Measurements from ENCODE around the gene SUMO2. TPM values are rescaled to one million over a fixed set of nuclear protein-coding genes. Genes with fewer than 3 reads are reported as not detected.
A peak's percentile ranks its signal among the peaks of the same experiment; 100 is the strongest.

SUMO2 gene
- total and polyA plus RNA-seq, 9 of the 15 experiments (the other 6 are each of a cell fraction or from before 2014, with no cell fraction given): 157 to 733 (median 419) TPM

GRCh38 chr17:75205037-75205792 lies 22.5 kb upstream of the SUMO2 start, which contains the start of gene NUP85 (continued):
- no peak for TF ChIP-seq ZNF318 (IDR thresholded peaks at IDR 0.05; ENCODE audit: borderline replicate concordance in 1 of 2, low read depth in 1 of 2)
- TF ChIP-seq ETS2 (tag; IDR thresholded peaks at IDR 0.05; ENCODE audit: borderline replicate concordance, poor library complexity, severe bottlenecking): no peak
- no peak for TF ChIP-seq GTF2B (IDR thresholded peaks at IDR 0.05; ENCODE audit: extremely low read depth, insufficient read length)
- peak in 1 of 2 experiments; percentile 72; a peak in 2 of 4 replicates for TF ChIP-seq SIN3A (IDR thresholded peaks at IDR 0.05; ENCODE audit: borderline replicate concordance in 2 of 2, control insufficient read depth in 1 of 2, low read depth in 2 of 2, low read length in 2 of 2)
- TF ChIP-seq ZNF384 (IDR thresholded peaks at IDR 0.05; ENCODE audit: low read depth, low read length): no peak; the same call in 1 of the 2 replicates
- TF ChIP-seq SMARCC2 (IDR thresholded peaks at IDR 0.05; ENCODE audit: low read depth): no peak
- TF ChIP-seq MLX (CRISPR knock-in tag; conservative IDR thresholded peaks at IDR 0.05): no peak; a peak in 1 of 4 replicates

All from K562 (cell line).